Keratinocyte (primary cell): Measurements from ENCODE around the gene OSBPL10.

ENCODE experiments used
- EZH2 ChIP-seq: IDR thresholded peaks from one replicate; pipeline ENCODE4 v1.6.1; 2012; ENCODE audit warnings: inconsistent platforms, mild to moderate bottlenecking, low read length, moderate library complexity
- TF ChIP-seq, protein P1 (sequence below), 3 experiments: IDR thresholded peaks in 1 of 3; conservative IDR thresholded peaks in 1 of 3; optimal IDR thresholded peaks in 1 of 3; 2 replicates in 2 of 3; 3 replicates in 1 of 3; pipeline versions ENCODE3 to v1.5.1; 2011; ENCODE audit warnings: low read length in 3 of 3, mild to moderate bottlenecking in 3 of 3, moderate library complexity in 2 of 3, control low read depth in 1 of 3, inconsistent platforms in 1 of 3; ENCODE audit not compliant: insufficient read depth in 2 of 3; ENCODE audit errors: extremely low read depth in 1 of 3

DNA sequence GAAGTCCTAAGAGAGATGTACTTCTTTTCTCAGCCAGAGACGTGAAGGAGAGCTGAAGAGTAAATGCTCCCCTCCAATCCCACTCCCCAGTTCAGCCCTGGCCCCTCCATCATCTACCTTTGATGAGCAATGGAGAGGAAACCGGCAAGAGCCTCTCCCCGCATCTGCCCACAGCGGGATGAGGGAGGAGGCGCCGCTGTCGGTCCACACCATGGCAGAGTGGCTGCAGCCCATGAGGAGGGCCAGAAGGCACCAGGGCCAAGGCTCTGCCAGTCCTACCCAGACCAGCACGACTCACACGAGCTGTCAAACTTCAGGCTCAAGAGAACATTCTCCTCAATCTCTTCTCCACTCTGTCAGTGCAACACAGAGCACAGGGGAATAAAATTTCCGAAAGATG, 129.8 kb downstream of the OSBPL10 start:
- TF ChIP-seq, protein P1, sequence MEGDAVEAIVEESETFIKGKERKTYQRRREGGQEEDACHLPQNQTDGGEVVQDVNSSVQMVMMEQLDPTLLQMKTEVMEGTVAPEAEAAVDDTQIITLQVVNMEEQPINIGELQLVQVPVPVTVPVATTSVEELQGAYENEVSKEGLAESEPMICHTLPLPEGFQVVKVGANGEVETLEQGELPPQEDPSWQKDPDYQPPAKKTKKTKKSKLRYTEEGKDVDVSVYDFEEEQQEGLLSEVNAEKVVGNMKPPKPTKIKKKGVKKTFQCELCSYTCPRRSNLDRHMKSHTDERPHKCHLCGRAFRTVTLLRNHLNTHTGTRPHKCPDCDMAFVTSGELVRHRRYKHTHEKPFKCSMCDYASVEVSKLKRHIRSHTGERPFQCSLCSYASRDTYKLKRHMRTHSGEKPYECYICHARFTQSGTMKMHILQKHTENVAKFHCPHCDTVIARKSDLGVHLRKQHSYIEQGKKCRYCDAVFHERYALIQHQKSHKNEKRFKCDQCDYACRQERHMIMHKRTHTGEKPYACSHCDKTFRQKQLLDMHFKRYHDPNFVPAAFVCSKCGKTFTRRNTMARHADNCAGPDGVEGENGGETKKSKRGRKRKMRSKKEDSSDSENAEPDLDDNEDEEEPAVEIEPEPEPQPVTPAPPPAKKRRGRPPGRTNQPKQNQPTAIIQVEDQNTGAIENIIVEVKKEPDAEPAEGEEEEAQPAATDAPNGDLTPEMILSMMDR (optimal IDR thresholded peaks at IDR 0.05 in 1 of 3, IDR thresholded peaks at IDR 0.05 in 1 of 3, conservative IDR thresholded peaks at IDR 0.05 in 1 of 3; ENCODE audit: extremely low read depth in 1 of 3, insufficient read depth in 2 of 3, low read length in 3 of 3), result no peak
- TF ChIP-seq EZH2, result no peak
